GM11168 (cell line): Measurements from ENCODE around the gene PPP1R12C.
"Not testable (repeated sequence)": the region's sequence is repeated elsewhere in the genome, so short reads cannot be mapped to it uniquely, and the experiment has no call there.

ENCODE experiments used
- in situ Hi-C: fragments of 300-500 bp; cut with MboI; formaldehyde crosslinking; loops from one replicate; pipeline ENCODE4 v1.12.0; 2022; ENCODE audit warnings: low sequenced_read_pairs; ENCODE audit not compliant: unreplicated experiment

Gene PPP1R12C

DNA sequence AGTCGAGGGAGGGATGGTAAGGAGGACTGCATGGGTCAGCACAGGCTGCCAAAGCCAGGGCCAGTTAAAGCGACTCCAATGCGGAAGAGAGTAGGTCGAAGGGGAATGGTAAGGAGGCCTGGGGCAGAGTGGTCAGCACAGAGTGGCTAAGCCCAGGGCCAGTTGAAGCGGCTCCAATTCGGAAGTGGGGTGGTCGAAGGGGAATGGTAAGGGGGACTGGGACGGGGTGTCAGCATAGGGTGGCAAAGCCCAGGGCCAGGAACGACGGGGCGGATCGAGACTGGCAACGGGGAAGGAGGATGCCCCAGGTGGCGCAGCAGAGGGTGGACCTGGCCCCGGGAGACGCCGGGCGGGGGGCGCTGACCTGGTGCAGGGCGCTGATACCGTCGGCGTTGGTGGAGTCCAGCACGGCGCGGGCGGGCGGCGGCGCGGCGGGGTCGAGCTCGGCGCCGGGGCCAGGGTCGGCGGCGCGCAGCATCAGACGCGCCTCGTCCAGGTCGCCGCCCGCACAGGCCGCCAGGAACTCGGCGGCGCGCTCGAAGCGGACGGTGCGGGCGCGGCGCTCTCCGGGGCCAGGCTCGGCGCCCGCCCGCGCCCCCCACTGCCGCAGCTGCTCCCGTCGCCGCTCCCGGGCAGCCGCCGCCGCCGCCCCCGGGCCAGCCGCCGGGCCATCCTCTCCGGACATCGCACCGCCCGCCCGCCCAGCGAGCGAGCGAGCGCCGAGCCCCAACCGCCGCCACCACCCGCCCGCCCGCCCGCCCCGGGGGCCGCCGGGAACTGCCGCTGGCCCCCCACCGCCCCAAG lies at the start of gene PPP1R12C:
TSS of gene PPP1R12C (minus strand) at position 779 of the 804 bp plus-strand sequence. CDS start at position 685, 94 bp downstream.
- in situ Hi-C loops, result no loop called here

- in situ Hi-C loops, result no loop called here
Measured at GRCh38 chr19:55166530-55167268, 49.3 kb upstream of the PPP1R12C start, which contains the start of gene DNAAF3. TSS of gene DNAAF3 (minus strand) at chr19:55166613. CDS start at chr19:55166413, 200 bp downstream.

DNA sequence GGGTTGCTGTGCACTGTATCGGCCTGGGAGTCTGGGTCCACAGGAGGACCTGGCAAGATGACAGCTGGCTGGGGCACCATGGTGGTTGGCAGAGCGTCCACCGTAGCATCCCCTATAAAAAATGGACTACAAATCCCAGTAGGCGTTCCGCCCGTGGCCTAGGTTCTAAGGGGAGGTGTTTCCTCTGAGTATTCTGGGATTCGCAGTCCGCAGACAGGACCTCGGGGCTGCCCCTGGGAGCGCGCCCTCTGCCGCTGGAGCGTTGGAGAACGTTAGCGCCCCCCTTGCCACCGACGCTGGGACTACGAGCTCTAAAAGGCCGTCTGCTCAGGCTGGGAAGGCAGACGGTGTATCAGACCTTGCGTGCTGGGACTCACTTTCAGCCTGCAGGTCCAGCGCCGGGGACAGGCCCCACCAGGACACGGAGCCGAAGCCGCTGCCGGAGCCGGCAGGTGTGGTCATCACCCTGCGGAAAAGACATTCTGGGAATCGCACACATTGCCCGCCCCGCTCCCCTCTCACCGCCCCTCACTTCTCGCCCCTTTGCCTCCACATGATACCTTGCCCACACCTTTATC lies 48.6 kb upstream of the PPP1R12C start:
- in situ Hi-C loops, result no loop called here

- in situ Hi-C loops, result no loop called here
Measured at GRCh38 chr19:55161571-55162322, 44.3 kb upstream of the PPP1R12C start.

- in situ Hi-C loops, result no loop called here
Measured at GRCh38 chr19:55160986-55161365, 43.5 kb upstream of the PPP1R12C start.

DNA sequence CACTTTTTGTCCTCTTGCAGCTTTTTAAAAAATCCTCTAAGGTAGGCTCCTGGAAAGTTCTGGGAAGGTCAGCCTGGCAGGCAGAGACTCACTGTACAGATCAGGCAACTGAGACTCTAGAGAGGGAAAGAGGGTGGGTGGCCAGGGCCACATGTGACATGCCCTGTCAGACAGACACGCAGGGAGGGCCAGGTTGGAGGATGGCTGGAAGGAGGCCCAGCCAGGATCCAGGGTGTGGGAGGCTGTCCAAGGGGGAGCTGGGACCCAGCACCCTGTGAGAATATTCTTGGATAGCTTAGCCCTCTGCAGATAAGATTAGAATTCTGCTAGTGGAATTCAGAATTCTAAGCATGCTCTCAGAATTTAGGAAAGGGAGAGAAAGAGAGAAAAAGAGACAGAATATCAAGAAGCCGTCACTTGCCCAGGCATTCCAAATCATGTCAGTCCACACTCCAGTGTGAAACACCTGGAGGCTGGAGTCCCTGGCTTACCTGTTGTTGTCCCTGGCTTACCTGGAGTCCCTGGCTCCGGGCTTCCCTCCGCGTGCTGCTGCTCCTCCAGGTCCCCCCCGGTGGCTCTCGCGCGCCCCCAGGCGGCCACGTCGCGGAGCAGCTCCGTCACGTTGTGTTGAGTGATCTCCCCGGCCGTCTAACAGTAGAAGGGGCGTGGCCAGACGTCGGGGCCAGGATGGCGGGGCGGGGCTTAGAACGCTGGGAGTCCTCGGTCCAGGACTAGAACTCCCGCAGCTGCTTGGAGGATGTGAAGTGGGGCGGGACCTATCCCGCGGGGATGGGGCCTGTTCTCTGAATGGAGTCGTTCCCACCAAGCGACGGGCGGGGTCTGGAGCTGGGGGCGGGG lies 42.9 kb upstream of the PPP1R12C start:
- in situ Hi-C loops, result no loop called here

- in situ Hi-C loops, result no loop called here
Measured at GRCh38 chr19:55158848-55159749, 41.7 kb upstream of the PPP1R12C start.

DNA sequence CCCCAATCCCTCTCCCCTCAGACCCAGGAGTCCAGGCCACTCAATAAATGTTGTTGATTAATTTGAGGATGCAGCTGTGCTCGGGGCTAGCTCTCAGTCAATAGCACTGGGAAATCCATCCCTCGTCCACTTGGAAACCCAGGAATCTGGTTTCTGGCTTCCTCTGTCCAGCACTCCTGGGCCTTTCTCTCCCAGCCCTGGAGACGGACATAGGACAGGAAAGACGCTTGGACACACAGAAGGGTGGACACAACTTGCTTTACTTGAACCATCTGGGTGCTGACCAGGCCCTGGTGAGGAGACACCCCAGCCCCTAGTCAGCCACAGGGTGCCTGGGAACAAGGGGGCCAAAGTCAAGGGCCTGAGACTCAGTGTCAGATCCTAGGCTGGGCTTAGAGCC lies 41.0 kb upstream of the PPP1R12C start:
- in situ Hi-C loops, result no loop called here

DNA sequence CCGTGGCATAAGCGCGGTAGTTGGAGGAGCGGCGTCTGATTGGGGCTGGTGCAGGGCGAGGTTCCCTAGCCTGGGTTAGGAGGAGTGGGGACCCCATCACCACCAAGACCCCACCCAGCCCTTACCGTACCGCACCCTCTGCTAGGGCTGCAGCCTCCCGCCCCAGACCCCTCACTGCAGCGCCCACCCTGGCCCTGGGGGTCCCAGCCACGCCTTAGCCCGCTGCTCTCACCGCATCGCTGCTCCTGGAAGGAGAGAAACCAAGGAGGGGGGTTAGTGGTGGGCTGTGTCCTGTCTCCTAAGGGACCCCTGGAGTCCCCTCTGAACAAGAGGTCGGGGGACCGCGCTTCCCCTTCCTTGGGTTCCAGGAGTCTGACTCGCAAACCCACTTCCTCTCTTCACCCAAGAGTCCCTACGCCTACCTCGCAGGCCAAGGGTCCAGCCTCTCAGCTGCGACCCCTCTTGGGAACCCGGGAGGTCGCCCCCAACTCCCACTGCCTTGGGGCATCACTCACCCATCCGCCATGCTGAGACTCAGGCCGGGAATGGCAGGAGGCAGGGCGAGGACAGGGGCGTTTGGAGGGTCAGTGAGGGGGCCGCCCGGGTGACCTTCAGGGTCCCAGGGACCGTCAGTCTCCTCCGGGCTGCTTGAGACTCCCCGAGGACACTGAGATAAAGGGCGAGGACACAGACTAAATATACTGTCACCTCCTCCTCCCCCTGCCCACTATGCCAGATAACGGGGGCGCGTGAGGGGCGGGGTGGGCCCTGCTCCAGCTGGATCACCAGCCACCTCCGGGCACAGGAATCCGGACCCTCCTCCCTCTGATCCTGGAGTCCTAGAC lies 39.8 kb upstream of the PPP1R12C start, which contains the start of gene TNNI3:
TSS of gene TNNI3 (minus strand) at position 669 of the 845 bp plus-strand sequence. CDS start at position 526, 143 bp downstream.
- in situ Hi-C loops, result no loop called here

- in situ Hi-C loops, result no loop called here
Measured at GRCh38 chr19:55156202-55157063, 39.0 kb upstream of the PPP1R12C start.

- in situ Hi-C loops, result not testable (repeated sequence)
Measured at GRCh38 chr19:55155784-55156183, 38.3 kb upstream of the PPP1R12C start.

DNA sequence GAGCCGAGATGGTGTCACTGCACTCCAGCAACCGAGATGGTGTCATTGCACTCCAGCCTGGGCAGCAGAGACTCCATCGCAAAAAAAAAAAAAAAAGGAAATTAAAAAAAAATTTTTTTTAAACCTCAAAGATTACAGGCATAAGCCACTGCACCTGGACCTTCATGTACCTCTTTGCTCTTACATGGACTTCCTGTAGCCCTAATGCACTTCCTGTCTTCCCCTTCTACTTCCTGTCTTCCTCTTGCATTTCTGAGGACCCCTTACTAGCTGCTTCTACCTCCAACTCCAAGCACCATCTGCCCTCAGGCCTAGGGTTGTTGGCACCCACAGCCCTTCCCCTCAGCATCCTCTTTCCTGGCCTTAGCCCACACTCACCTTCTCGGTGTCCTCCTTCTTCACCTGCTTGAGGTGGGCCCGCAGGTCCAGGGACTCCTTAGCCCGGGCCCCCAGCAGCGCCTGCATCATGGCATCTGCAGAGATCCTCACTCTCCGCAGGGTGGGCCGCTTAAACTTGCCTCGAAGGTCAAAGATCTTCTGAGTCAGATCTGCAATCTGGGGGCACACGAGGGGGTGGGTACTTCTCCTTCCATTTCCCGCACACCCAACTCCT lies 36.3 kb upstream of the PPP1R12C start:
- in situ Hi-C loops, result no loop called here

- in situ Hi-C loops, result no loop called here
Measured at GRCh38 chr19:55152017-55152416, 34.6 kb upstream of the PPP1R12C start.

DNA sequence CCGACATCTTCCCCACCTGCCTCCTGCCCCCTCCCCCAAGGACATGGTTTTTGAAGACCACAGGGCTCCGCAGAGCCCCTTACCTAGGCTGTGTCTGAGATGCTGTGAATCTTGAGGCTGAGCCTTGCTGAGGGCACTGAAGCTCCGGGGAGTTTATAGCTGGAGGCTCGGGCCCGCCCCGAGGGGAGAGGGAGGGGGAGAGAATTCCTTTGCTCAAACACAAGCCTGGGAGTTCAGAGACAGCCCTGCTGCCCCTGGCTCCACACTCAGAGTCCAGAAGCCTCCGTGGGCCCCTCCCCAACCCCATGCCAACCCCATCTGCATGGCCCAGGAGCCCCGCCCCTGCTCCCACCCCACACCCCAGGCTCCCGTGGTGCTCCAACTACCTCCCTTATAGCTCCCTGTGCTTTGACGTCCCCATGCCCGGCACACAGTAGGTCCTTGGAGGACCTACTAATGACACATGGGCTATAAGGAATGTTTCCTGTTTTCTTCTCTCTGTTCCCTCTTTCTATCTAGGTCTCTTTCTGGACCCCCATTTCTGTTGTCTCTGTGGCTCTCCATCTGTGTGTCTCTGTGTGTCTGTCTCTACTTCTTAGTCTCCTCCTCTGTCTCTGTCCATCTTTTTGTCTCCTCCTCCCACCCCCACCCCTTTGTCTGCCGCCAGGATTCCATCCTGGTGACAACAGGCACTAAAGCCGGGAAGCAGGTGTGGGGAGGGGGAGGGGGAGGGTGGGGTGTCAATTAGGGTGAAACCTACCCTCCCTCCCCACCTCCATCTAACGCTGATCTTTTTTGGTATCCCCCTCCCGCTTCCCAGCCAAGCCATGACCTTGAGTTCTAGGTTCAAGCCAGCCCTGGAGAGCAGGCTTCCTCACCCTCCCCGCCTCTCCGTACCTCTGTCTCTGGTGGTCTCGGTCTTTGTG lies 31.9 kb upstream of the PPP1R12C start, which contains the start of gene TNNT1:
TSS of gene TNNT1 (minus strand) at position 129 of the 926 bp plus-strand sequence. CDS start 2,049 bp downstream, outside the sequence.
- in situ Hi-C loops, result loop anchor here (25.0 kb wide), 1 partner anchor 263 kb away; the partner anchor contains the start of gene UBE2S
